HCT116 (cell line): ENCODE measurements around the gene RBM19.

Experiments used
- CTCF ChIP-seq, 3 experiments: fragments of 200-600 bp in 1 of 3; sonication (generic) in 1 of 3; IDR thresholded peaks in 2 of 3; conservative IDR thresholded peaks in 1 of 3; 2 replicates each; pipeline ENCODE4 v1.5.1; 2012 to 2017; ENCODE audit warnings: low read depth in 2 of 3, low read length in 2 of 3, antibody characterized with exemption in 1 of 3, borderline replicate concordance in 1 of 3, control low read depth in 1 of 3, mild to moderate bottlenecking in 1 of 3, mixed read lengths in 1 of 3, mixed run types in 1 of 3, moderate library complexity in 1 of 3; ENCODE audit not compliant: insufficient read depth in 1 of 3
- EGR1 ChIP-seq: IDR thresholded peaks from 2 replicates; pipeline ENCODE4 v1.6.1; 2012; ENCODE audit warnings: low read depth
- EZH2 ChIP-seq: fragments of 200-600 bp; sonication (generic); IDR thresholded peaks from 2 replicates; pipeline ENCODE4 v1.6.1; 2017; ENCODE audit warnings: antibody characterized with exemption, mixed run types
- POLR2A ChIP-seq: IDR thresholded peaks from 2 replicates; pipeline ENCODE4 v1.7.0; 2011; ENCODE audit warnings: borderline replicate concordance; ENCODE audit not compliant: insufficient read depth, insufficient read length; ENCODE audit errors: extremely low read depth
- RAD21 ChIP-seq: IDR thresholded peaks from 2 replicates; pipeline ENCODE4 v1.6.1; 2012; ENCODE audit warnings: low read depth, mild to moderate bottlenecking
- SRF ChIP-seq: IDR thresholded peaks from 2 replicates; pipeline ENCODE4 v1.6.1; 2012; ENCODE audit warnings: low read depth
- TCF7L2 ChIP-seq: IDR thresholded peaks from 2 replicates; pipeline ENCODE4 v1.7.0; 2011; ENCODE audit warnings: borderline replicate concordance, inconsistent platforms; ENCODE audit not compliant: insufficient read depth, insufficient read length; ENCODE audit errors: extremely low read depth
- TF ChIP-seq, protein P1 (sequence below): IDR thresholded peaks from 2 replicates; pipeline ENCODE4 v1.6.1; 2012

DNA sequence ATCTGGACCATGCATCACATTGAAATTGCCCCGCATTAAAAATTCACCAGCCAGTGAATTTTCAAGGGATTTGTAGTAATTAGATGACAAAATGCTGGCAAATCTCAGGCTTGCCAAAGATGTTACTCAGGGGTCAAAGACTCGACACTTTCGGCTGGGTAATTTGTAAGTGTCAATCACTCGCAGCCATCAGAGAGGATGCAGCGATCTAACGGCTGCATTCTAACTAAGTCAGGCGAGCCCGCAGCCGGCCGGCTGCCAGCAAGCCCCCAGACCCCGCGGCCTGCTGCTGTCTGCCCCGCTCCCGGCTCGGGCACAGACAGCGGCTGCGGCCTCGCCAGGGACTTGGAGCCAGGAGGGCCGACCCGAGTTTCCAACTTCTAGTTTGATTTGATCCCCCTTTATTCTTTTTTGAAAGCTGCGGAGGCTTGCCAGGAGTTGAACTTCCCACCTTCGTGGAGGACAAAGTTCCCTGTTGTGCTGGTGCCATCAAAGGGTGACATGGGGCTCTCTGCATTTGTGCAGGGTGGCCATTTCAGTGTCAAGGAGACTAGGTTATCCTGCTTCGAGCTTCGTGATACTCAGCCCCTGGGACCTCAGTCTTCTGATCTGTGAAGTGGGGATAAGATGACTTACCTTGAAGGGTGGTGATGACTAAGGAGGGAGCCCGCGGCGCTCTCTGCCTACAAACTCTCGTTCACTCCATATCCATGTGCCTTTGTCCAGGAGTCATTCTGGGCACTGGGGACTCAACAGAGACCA is 169.9 kb downstream of the RBM19 start:
- TF ChIP-seq, protein P1, sequence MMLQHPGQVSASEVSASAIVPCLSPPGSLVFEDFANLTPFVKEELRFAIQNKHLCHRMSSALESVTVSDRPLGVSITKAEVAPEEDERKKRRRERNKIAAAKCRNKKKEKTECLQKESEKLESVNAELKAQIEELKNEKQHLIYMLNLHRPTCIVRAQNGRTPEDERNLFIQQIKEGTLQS = no peak
- TF ChIP-seq CTCF (IDR thresholded peaks at IDR 0.05 in 2 of 3, conservative IDR thresholded peaks at IDR 0.05 in 1 of 3; ENCODE audit: borderline replicate concordance in 1 of 3, insufficient read depth in 1 of 3, low read depth in 2 of 3, low read length in 2 of 3) (no peak), POLR2A (no peak), RAD21 (no peak), EGR1 (no peak), EZH2 (no peak), TCF7L2 (no peak), SRF (no peak)
